GM18511 (cell line): ENCODE results near the gene CTR9.
A peak's percentile ranks its signal among the peaks of the same experiment; 100 is the strongest.

Experiments
- ATAC-seq: cut with Tn5 transposase; IDR thresholded peaks from one replicate; pipeline ENCODE4 v1.9.1; 2021; ENCODE audit warnings: mild to moderate bottlenecking, moderate library complexity; ENCODE audit not compliant: unreplicated experiment

The CTR9 gene

DNA sequence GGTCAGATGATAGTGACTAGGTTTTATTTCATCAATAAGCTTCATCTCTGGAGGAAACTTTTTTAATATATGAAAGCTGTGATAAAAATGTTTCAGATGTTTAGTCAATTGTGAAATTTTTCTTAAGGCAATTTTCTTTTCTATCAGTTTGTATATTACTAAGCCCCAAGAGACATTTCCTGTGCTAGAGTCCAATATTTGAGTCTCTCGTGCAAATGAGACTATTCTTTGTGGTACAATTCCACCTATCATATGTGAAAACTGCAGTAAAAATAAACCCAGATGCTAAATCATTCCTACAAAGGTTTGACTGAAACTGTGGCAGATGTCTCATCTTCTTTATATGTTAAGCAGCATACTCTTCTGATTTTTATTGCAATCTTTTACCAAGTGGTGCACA is 28.0 kb downstream of the CTR9 start:
- no peak for ATAC-seq

DNA sequence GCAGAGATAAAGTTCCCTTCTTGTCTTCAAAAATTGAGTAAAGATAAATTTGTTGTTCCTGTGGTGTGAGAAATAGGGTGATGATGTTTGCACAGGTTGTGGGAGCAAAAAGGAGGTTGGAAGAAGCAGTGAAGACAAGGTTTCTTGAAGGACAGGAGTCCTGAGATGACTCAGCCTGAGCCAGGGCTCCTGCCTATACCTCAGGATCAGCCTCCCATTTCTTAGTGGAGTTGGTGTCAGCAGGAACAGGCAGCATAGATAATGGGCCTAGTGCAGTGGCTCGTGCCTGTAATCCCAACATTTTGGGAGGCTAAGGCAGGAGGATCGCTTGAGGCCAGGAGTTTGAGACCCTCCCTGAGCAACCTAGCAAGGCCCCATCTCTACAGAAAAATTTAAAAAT is 29.0 kb downstream of the CTR9 start:
- no peak for ATAC-seq

DNA sequence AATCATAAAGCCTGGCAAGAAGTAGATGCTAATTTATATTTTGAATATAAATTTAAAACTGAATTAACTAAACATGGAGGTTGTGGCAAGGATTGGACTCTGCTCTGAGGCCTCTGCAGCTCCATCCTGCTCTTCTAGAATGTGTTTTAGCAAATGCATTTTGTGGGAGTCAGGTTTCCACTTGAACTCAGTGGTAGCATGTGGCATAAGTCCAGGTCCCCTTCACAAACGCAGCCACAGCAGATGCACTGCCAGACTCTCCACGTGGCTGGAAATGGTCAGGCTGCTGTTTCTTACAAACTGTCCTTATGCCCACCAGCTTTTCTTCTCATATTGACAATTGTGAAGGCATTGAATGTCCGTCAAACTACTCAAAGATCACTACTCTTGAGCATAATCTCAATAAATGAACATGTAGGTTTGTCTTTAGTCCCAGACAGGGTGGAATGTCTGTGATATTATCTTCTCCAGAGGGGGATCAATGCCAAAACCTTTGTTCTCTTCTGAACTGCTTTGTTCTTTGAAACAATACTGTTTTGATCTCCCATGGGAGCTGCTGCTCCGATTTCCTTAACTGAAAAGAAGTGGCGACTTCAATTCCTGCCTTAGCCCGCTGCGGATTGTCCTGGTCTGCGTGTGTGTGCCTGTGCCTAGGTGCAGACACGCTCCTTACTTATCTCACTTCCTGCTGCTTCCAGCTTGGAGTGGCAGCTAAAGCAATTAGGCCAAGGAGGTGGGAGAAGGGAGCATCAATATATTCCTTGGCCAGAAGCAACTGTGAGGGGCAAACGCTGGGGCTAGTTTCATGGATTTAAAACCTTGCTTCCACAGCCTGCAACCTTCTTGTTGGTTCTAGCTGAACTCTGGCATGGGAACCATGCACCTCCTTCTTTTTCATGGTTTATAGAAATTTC is 33.4 kb downstream of the CTR9 start:
- no peak for ATAC-seq

DNA sequence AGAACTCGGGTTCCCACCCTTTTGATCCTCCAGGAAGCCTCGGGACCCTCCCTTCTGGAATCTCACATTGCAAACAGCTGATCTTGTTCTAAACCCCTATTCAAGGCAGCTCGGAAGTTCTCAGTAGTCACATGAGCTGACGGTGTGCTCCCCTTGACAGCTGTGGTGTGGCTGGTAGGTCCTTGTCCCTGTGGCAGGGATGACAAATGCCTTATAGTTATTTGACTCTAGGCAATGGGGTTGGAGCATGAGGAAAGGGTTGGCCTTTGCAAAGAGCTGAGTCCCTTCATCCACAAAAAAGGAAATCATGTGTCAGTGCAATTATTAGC is 34.1 kb downstream of the CTR9 start:
- no peak for ATAC-seq

DNA sequence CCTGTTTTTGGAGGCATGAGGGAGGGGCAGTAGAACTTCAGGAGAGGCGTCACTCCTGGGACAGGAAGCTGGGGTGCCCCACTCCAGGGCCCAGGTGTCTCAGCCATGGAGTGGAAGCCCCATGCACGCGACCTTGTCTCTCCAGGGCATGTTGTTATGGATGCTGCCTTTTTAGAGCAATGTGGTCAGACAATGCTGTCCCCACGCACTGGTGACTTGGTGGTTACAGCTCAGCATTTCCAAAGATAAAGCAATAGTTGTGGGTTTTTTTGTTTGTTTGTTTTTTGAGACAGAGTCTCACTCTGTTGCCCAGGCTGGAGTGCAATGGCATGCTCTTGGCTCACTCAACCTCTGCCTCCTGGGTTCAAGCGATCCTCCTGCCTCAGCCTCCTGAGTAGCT is 35.4 kb downstream of the CTR9 start:
- ATAC-seq, result no peak

- ATAC-seq, result peak; percentile 95
These were observed 41.5 kb downstream of the CTR9 start for GRCh38 chr11:10792385-10793068.

DNA sequence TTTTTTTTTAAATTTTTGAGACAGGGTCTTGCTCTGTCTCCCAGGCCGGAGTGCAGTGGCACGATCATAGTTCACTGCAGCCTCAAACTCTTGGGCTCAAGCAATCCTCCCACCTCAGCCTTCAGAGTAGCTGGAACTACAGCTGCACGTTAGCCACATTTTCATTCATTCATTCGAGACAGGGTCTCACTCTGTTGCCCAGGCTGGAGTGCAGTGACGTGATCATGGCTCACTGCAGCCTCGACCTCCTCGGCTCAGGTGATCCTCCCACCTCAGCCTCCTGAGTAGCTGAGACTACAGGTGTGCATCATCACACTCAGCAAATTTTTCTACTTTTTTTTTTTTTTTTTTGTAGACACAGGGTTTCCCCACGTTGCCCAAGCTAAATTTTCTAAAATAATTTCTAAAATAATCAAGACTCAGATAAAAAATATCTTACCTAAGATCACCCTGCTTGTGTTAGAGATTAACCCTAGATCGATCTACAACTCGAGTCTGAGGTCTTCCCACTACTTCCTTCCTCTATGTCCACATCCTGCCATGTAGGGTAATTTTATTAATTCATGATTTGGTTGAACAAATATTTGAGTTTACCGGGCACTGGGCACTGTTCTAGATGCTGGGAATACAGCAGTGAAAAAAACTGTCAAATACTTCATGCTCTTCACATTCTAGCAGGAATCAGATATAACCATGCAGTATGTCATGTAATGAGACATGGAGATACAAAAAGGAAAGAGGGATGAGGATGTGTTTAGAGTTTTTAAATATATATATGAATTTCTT is 42.6 kb downstream of the CTR9 start:
- ATAC-seq, result no peak

DNA sequence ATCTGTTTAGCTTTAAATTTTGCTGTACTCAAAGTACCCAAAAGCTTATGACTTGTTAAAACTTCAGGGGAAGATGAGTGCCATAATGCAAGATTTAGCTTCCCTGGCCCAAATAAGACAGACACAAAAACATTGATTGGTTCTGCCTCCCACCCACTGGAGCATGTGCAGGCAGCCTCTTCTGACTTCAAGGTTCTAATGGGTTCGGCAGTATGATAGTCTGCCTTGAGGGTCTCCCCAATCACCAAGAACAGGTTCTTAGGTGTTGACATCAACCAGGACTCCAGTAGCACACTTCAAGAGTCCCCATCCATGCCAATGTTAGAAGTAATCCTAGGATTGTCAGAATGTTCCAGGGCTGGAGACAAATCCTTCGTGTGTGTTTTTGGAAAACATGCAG is 45.1 kb downstream of the CTR9 start:
- no peak for ATAC-seq

DNA sequence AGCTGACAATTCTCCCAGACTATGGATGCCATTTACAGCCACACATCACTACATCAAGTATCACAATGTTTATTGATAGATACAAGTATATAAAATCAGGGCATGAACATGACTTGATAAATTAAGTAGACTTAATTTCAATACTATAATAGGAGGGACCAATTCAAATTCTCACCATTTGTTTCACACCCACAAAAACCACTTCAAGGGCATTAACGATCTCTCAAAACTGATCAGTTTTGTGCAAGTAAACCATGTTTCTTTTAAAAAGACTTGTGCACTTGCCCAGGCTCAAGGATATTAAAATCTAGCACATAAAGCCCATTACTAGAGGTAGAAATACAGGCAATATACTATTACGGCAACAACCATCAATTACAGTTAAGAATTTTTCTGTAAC is 46.0 kb downstream of the CTR9 start:
- no peak for ATAC-seq

DNA sequence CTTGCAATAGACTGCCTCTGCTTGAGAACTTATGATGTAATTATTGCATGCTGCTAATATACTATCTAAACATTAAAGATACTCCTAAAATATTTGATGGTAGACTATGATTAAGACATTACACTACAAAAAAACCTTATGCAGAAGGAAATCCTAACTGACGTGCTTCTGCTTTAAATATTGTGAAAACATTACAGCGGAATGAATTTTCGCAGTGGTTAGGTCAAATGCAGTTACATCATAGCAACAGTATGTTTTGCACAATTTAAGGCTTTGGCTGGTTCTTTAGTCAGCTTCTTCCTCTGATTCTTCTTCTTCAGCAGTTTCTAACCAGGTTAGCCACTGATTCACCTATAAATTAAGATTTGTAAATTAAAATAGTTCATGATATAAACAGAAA is 46.5 kb downstream of the CTR9 start:
- ATAC-seq, result no peak

- ATAC-seq, result no peak
These were observed 47.4 kb downstream of the CTR9 start for GRCh38 chr11:10798330-10798928.

GRCh38 chr11:10800292-10800691 is 49.2 kb downstream of the CTR9 start:
- ATAC-seq, result no peak

DNA sequence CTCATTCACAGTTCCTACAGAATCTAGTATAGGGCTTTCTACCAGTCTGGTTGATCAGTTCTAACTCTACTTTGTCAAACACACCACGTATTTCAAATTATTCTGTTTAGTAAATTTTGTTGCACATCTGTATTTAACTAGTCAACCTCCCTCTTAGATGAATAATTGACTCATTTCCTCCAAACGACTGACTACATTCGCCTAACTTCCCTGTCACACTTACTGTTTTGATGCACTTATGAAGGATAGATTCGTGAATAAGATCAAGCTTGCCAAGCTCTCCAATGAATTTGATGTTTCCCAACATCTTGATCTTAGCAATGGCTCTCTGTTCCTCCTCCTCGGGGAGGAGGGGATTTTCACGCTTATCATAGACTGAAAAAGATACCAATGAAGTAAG is 52.6 kb downstream of the CTR9 start:
- no peak for ATAC-seq

- no peak for ATAC-seq
These were observed 54.7 kb downstream of the CTR9 start for GRCh38 chr11:10805741-10806140.

- ATAC-seq, result no peak
These were observed 55.2 kb downstream of the CTR9 start for GRCh38 chr11:10806206-10806605.

GRCh38 chr11:10807493-10808234 is 56.6 kb downstream of the CTR9 start:
- peak; percentile 14 for ATAC-seq

DNA sequence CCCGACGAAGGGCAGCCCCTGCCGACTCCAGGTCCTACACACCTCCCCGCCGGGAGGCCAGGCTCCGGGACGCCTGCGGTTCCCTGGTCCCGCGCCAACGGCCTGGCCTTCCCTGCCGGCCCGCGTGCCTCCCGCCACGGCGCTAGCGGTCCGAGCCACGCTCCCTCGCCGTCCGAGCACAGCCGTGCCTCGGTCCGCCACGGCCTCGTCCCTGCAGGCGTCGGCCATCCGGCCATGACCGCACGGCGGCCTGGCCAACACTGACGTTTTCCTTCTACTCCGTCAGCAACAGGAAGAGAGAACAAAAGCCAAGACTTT is 57.1 kb downstream of the CTR9 start:
- no peak for ATAC-seq

GRCh38 chr11:10808553-10809372 is 57.7 kb downstream of the CTR9 start, which contains the start of gene EIF4G2:
Gene EIF4G2 (minus strand): TSS chr11:10808926.
- ATAC-seq, result peak; percentile 94

GRCh38 chr11:10809373-10810160 is 58.5 kb downstream of the CTR9 start:
- peak; percentile 26 for ATAC-seq
